HG02870 (cell line): Measurements from ENCODE around the gene C10orf95.

Experiments used
- ATAC-seq: cut with Tn5 transposase; IDR thresholded peaks from one replicate; pipeline ENCODE4 v1.9.1; 2021; ENCODE audit warnings: mild to moderate bottlenecking, moderate library complexity; ENCODE audit not compliant: unreplicated experiment

Gene C10orf95

DNA sequence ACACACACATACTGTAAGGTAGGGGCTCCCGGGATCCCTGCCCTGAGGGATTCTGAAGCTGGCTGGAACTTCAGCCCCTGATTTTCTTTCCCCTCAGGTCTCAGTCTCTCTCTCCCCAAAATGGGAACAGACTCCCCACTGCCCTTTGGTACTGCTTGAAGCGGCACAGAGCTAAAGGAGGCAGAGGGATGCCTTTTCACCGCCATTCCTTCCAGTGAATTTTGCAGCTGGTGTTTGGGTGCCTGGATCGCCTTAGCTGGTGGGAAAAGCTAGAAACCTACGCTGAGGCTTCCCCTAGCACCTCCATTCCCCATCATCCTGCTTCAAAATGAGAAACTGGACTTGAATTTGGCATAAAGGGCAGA, 16.2 kb downstream of the C10orf95 start:
- ATAC-seq = no peak

DNA sequence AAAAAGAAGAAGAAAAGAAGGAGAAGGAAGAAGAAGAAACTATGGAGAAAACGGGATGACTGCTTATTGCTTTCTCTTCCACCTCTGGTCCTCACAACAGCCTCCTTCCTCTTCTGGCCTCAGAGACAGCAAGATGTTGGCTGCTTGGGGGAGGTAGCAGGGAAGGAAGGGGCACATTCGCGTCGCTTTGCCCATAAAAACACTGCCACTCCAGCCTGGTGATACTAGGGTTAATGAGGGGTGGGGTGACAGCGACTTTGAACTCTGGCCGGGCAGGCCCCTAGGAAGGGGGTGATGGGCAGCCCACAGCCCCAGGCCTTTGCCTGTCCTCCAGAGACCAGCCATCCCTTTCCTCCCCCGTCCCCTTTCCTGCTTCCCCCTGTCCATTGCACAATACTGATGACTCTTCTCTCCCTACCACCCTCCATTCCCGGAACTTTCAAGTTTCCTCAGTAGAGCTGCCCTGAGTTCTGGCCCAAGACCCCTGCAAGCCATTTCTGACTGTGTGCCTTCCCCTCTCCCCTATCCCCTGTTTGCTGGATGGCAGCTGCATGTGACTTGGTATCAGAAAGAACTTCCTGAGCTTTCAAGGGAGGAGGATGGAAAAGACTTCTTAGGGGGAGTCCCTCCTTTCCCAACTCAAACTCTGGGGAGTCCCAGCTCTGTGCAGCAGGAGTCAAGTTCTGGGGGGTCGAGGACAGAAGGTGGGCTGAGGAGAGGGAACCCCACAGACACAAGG, 16.8 kb downstream of the C10orf95 start:
- ATAC-seq = no peak

DNA sequence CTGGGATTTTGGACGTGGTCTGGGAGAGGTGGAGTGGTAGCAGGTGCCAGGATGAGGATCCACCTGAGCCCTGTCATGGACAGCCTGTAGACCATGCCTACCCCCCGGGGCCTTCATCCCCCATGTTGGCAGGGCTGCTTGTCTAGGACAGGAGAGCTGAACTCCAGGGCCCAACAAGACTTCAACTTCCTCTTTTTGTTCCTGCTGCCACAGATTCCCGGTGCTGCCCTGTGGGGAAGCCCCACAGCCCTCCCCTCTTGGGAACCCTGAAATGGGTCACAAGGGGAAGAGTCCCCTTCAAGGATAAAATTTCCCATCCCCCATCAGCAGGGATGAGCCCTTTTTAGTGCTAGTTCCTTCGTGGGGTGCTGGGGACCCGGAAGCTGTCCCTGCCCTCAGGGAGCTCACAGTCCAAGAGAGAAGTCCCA, 17.7 kb downstream of the C10orf95 start:
- ATAC-seq = no peak

DNA sequence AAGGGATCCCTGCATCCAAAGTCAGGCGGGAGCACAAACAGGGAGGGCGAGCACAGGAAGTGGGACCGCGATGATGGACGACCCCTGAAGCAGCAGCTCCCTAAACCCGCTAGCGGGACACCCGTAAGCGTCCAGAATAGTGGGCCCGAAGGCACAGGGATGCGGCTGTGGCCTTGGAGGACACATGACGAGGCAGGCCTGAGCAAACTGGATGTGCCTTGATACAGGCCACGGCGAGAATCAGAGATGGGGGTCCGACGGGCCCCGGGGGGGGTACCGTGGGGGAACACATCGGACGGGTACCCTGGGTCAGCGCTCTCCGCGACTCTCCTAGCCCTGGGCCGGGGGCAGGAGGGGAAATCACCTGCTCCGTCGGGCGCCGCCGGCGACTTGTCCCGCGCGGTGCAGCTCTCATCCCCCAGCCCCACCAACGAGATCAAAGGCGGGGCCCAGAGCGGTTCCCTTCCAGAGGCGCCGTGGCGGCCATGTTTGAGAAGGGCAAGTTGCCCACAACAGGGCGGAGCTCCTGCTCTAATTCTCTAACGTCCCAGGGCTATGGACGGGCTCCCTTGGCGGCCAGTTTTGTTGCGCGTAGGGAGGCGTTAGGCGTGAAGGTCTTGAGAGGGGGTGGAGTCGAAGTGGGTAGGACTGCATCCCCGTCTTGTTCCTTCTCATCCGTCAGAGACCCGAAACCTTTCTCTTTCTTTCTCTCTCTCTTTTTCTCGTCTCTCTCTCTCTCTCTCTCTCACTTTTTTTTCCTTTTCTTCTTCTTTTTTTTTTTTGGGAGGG, 19.0 kb downstream of the C10orf95 start, which contains the start of gene CUEDC2:
TSS of gene CUEDC2 (minus strand) at position 413 of the 789 bp plus-strand sequence. CDS start 7,386 bp downstream, outside the sequence.
- peak; percentile 83 for ATAC-seq

DNA sequence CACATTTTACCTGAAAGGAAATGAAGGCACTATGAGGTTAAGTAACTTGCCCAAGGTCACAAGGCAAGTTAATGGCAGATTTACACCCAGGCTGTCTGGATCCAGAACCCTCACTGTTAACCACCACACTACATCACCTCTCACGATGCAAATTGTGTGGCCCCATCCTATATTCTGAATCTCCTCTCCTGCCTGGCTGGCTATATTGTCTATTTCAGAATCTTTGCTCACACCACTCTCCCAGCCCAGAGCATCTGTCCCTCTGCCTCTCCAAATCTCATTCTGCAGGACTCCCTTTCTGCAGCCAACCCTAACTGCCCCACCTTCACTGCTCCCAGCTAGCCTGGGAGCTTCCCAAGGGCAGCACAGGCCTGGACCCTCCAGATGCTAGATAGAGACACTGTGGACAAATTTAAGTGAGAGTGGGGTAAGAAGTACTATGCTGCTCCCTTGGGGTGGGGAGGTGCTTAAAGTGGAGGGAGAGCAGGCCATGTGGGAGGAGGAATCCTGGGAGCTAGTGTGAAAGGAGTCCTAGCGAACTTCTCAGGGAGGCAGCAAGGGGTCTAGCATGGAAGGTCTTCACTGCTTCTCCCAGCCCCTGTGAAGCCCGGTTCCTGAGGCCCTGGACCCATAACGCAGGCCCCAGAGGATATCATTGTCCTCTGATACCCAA, 19.8 kb downstream of the C10orf95 start:
- no peak for ATAC-seq

DNA sequence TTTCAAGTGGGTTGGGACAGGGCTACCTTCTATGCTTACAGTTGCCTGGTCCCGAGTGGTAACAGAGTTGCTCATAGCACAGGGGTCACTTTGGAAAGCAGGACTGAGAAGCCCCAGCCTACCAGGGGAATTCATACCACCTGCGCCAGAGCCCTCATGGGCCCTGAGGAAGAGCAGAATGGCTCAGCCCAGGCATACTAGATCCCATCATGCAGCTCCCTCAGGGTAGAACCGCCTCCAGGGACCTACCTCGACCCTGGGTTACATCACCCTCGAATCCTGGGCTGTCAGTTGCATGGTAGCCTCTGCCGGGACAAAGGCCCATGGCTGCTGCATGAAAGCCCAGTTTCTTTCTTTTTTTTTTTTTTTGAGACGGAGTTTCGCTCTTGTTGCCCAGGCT, 21.9 kb downstream of the C10orf95 start:
- ATAC-seq = no peak

DNA sequence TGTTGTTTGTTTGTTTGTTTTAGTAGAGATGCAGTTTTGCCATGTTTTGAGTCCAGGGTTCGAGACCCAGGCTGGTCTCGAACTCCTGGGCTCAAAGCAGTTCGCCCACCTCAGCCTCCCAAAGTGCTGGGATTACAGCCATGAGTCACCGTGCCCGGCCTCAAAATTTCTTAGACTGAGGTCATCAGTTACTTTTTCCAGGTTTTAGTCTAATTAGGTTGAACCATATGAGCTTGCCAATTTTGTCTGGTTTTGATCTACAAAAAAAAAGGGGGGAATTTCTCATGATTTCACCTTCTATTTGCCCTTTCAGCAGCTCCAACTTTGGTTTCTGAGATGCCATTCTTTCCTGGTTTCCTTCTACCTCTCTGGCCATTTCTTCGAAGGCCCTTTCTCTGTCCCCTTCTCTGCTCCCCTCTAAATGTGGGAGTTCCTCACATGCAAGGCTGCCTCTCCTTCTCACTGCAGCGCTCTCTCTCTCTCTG, 24.5 kb downstream of the C10orf95 start:
- ATAC-seq = no peak

DNA sequence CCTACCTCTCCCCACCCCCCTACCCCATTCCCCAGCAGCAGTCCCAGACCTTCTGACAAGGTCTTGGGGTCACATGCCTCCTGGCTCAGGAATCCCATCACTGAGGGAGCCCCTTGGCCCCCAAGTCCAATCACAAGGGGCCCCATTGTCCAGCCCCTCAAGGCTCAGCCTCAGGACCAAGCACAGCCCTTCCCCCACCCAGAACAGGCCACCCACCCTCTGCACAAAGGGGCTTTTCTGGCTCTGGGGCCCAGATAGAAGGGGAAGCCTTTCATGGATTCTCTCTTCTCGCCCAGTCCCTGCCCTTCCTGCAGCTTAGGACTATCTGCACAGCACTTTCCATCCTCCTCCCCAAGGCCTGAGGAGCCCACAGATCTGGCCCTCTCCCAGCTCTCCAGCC, 25.9 kb downstream of the C10orf95 start:
- no peak for ATAC-seq

DNA sequence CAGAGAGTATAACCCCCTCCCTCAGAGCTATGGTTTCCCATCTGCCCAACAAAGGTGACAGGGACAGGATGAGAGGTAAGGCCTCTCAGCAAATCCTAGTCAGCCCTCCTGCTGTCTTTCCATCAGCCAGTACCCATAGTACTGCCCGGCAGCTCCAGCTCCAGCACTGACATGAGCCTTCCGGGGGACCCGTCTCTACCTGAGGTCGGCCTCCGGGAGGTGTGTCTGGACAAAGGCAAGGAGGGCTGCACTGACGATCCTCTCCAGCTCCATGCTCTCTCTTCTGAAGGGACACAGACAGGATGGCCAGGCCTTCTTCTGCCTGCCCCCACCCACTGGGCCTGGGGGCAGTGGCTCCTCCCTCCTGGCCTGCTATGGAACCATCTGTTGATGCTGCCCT, 26.4 kb downstream of the C10orf95 start:
- no peak for ATAC-seq

DNA sequence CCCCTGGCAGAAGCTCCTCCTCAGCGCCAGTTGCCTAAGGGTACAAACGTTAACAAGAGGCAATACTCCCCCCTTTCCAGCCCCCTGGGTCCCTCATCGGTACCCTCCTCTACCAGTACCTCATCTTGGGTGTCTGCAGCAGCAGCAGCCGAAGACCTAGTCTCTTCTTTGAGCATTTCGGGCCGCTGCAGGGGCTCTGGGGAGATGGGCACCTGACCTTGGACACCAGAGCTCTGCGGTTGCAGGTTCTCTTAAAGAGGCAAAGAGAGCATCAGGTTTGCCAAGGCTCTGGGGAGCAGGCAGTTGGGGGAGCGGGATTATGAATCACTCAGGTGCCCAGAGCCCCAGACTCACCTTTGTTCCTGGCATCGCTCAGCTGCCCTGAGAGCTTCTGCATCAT, 27.2 kb downstream of the C10orf95 start:
- ATAC-seq = no peak

DNA sequence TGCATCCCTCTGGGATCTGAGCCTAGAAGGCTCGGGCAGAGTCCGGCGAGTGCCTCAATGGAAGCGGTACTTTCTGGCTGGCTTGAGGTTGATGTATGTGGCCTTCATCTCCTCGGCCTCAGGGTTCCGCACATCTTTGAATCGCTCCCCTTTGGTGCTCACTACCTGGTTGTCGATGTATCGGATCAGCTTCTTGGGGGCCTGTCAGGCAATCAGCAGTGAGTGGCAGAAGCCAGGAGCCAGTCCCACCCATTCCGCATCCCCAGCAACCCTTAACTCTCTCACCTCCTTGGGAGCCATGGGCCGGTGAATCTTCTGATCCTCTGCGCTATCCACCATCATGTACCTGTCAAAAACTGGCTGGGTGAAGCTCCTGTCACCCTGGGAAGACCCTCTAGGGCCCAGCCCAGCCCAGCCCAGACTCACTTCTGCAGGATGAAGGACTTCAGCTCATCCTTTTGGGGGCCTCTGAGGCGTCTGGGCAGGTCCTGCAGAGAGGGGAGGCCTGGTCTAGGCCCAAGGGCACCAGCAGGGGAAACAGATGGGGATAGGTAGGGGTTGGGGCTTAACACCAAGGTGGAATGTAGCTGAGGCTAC, 27.9 kb downstream of the C10orf95 start:
- ATAC-seq = no peak

DNA sequence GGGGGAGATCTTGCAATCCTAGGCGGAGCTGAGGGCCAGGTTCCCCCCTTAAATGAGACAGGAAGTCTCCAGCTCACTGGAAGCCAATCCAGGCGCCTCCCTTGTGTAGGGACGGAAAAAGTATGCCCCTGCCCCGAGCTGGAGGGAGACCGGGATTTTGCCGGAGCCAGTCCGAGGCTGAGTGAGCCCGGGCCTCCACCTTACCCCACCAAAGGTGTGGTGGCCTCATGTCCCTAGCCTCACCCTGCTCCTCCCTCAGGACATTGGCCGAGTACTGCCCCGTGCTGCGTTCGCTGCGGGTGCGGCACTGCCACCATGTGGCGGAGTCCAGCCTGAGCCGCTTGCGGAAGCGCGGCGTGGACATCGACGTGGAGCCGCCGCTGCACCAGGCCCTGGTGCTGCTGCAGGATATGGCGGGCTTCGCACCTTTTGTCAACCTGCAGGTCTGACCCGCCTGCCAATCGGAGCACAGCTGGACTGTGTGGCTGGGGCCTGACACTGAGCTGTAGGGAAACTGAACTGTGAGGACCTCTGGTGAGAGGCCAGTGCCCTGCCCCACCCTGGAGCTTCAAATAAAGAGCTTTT, 28.7 kb downstream of the C10orf95 start:
- ATAC-seq = no peak

DNA sequence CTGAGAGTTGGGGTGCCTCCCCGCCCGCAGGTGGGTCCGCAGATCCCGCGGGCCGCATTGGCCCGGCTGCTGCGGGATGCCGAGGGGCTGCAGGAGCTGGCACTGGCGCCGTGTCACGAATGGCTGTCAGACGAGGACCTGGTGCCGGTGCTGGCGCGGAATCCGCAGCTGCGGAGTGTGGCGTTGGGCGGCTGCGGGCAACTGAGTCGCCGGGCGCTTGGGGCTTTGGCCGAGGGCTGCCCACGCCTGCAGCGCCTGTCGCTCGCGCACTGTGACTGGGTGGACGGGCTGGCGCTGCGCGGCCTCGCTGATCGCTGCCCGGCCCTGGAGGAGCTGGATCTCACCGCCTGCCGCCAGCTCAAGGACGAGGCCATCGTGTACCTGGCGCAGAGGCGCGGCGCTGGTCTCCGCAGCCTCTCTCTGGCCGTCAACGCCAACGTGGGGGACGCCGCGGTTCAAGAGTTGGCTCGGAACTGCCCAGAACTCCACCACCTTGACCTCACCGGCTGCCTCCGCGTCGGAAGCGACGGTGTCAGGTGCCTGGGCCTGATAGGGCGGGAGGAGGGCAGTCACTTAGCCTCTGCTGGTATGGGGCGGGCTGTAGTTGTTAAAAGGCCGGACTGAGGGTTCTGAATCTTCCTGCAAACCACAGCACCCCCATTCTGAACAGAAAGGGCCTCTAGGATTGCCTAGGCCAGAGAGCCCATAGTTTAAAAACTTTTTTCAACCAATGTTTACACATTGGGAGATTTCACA, 29.4 kb downstream of the C10orf95 start:
- no peak for ATAC-seq

DNA sequence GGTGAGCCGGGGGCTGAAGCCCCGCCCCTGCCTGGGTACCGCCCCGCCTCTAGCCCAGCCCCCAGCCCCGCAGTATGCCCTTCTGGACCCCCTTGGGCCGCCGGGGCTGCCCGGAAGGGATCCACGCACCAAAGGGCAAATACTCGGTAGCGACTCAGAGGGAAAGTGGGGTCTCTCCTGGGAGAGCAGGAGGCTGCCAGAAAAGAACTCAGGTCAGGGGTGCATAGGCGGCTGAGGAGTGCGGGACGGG, 29.9 kb downstream of the C10orf95 start:
- ATAC-seq = no peak

DNA sequence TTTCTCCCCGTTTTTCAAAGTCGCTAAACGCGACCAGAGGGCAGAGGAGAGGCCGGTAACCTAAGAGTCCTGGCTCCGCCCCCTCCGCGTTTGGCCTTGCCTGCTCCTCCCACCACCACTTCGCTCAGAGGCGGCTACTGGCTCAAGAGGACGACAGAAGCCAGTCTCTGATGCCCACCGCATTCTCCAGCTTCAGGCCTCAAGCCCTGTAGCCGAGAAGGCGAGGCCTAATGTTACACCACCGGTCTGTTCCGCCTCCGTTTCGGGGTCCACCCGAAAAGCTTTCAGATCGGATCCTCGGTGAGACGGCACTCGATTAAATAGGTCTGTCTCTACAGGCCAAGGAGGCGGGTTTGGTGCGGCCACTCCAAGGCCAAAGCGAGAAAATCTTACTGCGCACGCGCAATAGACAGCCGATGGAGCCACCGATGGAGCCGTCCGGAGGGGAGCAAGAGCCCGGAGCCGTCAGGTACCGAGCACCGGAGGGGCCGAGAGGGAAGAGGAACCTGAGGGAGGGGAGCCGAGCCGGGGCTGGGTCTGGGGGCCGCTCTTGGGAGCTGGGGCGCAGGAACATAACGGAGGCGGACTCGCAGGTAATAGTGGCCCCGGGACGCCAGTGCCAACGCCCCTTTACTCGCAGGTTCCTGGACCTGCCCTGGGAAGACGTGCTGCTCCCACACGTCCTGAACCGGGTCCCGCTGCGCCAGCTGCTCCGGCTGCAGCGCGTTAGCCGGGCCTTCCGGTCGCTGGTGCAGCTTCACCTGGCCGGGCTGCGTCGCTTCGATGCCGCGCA, 30.4 kb downstream of the C10orf95 start, which contains the start of gene FBXL15:
TSS of gene FBXL15 (plus strand) at position 123 of the 793 bp plus-strand sequence. CDS start at position 417, 294 bp downstream.
- ATAC-seq = peak; percentile 73

DNA sequence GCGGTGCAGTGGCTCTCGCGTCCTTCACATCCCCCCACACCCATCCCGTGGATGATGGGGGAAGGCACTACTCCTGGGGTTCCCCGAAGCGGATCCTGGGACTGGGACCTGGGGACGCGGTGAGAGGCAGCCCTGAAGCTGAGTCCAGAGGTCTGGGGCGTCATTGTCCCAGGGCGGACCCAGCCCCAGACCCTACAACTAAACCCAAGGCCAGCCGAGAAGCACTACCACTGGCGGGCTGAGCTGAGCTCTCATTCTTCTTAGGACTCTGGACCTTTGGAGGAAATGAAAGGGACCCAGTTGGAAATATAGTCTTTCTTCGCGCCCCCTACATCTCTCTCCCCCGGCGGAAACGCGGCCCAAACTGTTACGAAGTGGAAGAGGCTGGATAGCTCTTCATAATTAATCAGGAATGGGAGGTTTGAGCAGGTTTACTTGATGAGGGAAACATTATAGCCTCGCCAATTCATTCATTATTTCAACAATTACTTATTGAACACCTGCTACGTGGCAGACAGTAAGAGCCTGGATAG, 31.1 kb downstream of the C10orf95 start:
- ATAC-seq = no peak

DNA sequence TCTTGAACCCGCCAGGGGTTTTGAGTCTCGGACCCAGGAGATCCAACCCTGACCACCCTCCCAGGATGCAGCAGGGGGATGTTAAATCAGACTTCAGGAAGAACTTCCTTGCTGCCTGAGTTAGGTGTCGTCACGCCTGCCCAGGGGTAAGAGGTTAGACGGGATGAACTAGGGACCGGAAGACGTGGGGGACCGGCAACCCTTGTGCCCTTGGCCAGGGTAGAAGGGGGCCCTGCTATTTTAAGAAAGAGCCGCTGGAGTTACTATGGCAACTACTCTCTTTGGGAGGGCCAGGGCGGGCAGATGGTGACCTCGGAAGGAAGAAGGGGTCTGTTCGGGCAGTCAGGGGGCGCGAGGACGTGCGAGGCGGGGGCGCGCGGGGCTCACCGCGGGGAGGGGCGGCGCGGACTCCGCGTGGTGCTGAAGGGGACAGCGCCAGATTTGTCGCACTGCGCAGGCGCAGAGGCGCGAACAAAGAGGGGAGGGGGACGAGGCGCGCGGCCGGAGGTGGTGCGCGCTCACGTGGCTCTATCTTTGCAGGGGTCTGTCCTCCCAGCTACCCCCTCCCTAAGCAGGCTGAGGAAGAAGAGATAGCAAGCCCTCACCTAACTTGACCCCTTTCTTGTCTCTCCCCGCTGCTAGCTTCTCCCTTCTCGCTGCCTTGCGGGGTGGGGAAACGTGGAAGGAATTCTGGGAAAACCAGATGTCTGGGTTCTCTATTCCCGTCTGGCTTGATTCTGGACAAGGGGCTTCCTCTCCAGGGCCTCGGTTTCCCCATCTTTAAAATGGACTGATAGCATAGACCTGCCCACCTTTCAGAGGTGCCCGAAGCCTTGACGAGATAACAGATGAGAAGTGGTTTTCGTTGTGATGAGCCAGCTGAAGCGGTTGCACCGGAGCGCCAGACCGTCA, 31.8 kb downstream of the C10orf95 start:
- no peak for ATAC-seq

DNA sequence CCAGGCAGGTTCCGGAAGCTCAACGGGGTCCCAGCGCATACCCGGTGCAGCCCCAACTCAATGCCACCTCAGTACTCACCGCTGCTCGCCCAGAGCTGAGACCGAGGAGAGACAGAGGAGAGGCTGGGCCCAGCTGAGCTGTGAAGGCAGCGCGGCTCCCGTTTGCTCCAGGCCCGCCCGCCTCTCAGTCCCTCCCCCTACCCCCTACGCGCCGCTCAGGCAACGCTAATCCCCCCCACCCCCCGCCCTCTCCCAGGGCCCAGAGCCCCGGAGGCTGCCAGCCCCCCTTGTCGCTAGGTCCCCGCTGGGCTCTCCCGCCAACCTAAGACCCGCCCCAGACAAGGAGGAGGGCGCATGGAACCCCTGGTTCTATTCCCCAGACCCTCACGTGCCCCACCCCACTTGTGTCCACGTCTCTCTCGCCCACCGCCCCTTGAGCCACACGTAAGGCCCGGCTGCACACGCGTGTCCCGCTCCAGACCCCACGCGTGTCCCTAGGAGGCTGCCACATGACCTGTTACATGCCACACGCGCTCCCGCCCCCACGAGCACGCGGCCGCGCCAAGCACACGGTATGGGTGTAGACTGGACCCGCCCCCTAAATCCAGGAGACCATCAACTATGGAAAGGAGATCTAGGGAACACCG, 32.6 kb downstream of the C10orf95 start, which contains the start of gene PSD:
TSS of gene PSD (minus strand) at position 164 of the 647 bp plus-strand sequence. CDS start 1,747 bp downstream, outside the sequence.
- no peak for ATAC-seq
